ENCODE data around the gene FHOD3. TPM values are rescaled to one million over a fixed set of nuclear protein-coding genes. Genes with fewer than 3 reads are reported as not detected.
A peak's percentile ranks its signal among the peaks of the same experiment; 100 is the strongest.

Gene FHOD3
- total and polyA plus RNA-seq, 9 of the 15 experiments (the other 6 are each of a cell fraction or from before 2014, with no cell fraction given), result 0.11 TPM; not detected in 8

DNA sequence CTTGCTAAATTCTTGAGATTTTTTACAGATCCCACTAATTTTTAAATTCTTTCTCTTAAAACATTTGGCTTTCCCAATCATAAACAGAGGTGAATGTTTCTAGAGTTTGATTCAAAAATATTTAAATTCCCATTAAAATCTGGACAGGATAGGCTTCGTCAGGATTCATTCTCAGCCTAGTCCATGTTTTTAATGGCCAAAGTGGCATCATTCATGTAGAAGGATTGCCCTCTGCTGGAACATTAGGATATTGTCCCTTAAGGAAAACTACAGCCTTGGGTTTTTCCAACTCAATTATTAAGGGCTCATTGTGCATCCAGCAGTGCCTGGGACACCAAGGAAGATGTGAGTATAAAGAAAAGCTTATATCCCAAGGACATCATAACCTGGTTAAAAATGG is 459.6 kb downstream of the FHOD3 start (continued):
- TF ChIP-seq, protein P1, sequence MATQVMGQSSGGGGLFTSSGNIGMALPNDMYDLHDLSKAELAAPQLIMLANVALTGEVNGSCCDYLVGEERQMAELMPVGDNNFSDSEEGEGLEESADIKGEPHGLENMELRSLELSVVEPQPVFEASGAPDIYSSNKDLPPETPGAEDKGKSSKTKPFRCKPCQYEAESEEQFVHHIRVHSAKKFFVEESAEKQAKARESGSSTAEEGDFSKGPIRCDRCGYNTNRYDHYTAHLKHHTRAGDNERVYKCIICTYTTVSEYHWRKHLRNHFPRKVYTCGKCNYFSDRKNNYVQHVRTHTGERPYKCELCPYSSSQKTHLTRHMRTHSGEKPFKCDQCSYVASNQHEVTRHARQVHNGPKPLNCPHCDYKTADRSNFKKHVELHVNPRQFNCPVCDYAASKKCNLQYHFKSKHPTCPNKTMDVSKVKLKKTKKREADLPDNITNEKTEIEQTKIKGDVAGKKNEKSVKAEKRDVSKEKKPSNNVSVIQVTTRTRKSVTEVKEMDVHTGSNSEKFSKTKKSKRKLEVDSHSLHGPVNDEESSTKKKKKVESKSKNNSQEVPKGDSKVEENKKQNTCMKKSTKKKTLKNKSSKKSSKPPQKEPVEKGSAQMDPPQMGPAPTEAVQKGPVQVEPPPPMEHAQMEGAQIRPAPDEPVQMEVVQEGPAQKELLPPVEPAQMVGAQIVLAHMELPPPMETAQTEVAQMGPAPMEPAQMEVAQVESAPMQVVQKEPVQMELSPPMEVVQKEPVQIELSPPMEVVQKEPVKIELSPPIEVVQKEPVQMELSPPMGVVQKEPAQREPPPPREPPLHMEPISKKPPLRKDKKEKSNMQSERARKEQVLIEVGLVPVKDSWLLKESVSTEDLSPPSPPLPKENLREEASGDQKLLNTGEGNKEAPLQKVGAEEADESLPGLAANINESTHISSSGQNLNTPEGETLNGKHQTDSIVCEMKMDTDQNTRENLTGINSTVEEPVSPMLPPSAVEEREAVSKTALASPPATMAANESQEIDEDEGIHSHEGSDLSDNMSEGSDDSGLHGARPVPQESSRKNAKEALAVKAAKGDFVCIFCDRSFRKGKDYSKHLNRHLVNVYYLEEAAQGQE (IDR thresholded peaks at IDR 0.05; ENCODE audit: borderline replicate concordance), result peak; percentile 57; the same call in 1 of the 2 replicates
- TF ChIP-seq, protein P1 (CRISPR knock-in tag; IDR thresholded peaks at IDR 0.05; ENCODE audit: low read depth), result no peak
- TF ChIP-seq, protein P2, sequence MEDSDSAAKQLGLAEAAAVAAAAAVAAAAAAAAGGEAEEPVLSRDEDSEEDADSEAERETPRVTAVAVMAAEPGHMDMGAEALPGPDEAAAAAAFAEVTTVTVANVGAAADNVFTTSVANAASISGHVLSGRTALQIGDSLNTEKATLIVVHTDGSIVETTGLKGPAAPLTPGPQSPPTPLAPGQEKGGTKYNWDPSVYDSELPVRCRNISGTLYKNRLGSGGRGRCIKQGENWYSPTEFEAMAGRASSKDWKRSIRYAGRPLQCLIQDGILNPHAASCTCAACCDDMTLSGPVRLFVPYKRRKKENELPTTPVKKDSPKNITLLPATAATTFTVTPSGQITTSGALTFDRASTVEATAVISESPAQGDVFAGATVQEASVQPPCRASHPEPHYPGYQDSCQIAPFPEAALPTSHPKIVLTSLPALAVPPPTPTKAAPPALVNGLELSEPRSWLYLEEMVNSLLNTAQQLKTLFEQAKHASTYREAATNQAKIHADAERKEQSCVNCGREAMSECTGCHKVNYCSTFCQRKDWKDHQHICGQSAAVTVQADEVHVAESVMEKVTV (CRISPR knock-in tag; IDR thresholded peaks at IDR 0.05), result peak; percentile 52; the same call in 1 of the 2 replicates
- TF ChIP-seq SMC3 (conservative IDR thresholded peaks at IDR 0.05; ENCODE audit: insufficient read depth, low read depth, low read length), result peak; percentile 56; the same call in 1 of the 2 replicates

Measured in K562 (cell line).